HG03066 (cell line): Measurements from ENCODE around the gene SLC25A19.
"Not testable (repeated sequence)": the region's sequence is repeated elsewhere in the genome, so short reads cannot be mapped to it uniquely, and the experiment has no call there.

Source experiments
- ATAC-seq: cut with Tn5 transposase; IDR thresholded peaks from one replicate; pipeline ENCODE4 v1.9.1; 2021; ENCODE audit warnings: low read depth; ENCODE audit not compliant: unreplicated experiment

SLC25A19 gene

GRCh38 chr17:75307957-75308731 is 18.9 kb upstream of the SLC25A19 start:
- no peak for ATAC-seq

DNA sequence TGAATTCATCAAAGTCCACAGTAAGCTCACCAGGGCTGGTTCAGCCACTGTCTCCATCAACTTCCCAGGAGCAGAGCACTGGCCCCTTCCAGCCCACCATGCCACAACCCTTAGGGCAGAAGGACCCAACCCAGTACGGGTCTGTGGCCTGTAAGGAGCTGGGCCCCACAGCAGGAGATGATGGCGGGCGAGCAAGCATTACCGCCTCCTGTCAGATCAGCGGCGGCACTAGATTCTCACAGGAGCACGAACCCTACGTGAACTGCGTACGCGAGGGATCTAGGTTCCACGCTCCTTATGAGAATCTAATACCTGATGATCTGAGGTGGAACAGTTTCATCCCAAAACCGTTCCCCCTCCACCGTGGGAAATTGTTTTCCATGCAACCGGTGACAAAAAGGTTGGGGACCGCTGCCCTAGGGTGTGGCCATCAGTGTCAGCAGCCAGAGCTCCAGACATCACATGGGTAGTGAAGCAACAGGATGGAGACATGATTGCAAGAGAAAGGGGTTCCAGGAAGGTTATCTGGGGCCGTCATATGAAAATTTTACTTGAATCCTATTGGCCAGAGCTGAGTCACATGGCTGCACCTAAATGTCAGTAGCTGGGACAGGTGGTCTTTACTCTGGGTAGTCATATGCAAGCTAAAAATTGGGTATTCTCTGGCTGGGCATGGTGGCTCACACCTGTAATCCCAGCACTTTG is 12.4 kb upstream of the SLC25A19 start:
- ATAC-seq, result no peak

DNA sequence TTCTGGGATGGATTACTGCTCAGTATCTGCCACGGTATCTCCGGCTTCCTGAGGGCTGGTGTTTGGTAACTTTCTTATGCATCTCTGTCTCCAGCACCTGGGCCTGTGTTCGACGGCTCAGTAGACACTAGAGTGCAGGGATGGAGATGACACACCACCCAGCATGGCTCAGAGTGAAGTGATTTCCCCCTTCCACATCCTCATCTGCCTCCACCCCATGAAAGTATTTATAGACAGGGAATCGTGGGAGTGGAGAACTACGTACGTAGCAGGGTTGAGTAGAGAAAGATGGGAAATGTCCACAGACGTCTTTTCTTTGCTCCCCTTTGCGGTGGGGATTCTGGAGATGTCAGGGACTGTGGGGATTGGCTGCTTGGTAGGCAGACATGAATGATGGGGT is 11.8 kb upstream of the SLC25A19 start:
- ATAC-seq, result no peak

DNA sequence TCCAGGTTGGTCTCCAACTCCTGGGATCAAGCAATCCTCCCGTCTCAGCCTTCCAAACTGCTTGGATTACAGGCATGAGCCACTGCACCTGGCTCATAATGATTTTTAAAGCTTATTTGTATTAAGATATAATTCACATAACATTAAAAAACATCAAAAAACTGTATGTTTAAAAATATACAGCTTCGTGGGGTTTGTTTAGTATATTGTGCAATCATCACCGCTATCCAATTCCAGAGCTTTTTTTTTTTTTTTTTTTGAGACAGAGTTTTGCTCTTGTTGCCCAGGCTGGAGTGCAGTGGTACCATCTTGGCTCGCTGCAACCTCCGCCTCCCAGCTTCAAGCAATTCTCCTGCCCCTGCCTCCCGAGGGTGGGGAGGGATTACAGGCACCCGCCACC is 11.0 kb upstream of the SLC25A19 start:
- no peak for ATAC-seq

DNA sequence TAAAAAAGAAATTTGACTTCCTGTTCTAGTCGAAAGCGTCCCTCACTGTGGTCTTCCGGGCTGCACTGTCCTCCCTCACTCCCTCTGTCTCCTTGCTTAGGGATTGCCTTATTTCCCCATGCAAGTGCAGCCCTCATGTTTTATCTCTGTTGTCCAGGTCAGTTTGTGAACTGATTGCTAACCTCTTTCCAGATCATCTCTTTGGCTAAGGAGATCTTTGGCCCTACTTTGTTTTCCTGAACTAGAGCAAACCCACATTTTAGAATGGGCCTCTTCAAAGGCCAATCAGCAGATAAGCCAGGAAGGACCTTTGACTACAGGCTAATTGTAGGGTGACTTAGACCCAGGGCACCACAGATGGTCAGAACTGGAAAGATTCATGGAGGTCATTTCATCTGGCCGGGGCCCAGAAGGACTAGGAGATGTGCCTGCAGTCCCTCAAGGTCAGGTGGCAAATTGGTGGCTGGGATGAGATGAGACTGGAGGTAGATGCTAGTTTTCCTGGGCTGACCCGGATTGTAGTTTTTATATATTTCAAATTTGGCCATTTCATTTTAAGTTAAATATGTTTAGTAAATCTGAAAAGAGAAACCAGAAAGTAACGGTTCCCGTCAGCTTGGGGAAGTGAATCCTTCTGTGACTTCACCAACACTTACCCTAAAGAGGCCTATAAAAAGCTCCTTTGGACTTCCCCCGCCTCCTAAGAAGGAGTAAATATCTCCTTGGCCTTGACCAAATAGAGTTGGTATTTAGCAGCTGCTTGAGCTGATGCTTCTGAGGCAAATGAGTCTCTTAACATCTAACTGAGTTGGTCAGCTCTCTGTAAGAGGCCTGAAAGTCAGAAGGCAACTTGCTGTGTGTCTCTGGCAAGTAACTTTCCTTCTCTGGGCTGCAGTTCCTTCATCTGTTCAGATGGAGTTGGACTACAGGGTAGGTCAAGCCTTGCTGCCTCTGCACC is 6.2 kb upstream of the SLC25A19 start:
- peak; percentile 56 for ATAC-seq

DNA sequence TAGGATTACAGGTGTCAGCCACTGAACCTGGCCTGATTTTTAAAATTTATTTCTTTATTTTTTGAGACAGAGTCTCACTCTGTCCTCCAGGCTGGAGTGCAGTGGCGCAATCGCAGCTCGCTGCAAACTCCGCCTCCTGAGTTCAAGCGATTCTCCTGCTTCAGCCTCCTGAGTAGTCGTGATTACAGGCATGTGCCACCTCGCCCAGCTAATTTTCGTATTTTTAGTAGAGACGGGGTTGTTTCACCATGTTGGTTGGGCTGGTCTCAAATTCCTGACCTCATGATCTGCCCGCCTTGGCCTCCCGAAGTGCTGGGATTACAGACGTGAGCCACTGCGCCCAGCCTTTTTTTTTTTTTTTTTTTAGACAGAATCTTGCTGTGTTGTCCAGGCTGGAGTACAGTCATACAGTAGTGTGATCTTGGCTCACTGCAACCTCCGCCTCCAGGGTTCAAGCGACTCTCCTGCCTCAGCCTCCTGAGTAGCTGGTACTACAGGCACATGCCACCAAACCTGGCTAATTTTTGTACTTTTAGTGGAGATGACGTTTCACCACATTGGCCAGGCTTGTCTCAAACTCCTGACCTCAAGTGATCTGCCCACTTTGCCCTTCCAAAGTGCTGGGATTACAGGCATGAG is 3.7 kb upstream of the SLC25A19 start:
- ATAC-seq, result not testable (repeated sequence)

GRCh38 chr17:75289832-75290337 is 652 bp upstream of the SLC25A19 start:
- ATAC-seq, result no peak

GRCh38 chr17:75288770-75289114 is 491 bp downstream of the SLC25A19 start:
- peak; percentile 16 for ATAC-seq

- no peak for ATAC-seq
Measured at GRCh38 chr17:75288359-75288758, 874 bp downstream of the SLC25A19 start.

DNA sequence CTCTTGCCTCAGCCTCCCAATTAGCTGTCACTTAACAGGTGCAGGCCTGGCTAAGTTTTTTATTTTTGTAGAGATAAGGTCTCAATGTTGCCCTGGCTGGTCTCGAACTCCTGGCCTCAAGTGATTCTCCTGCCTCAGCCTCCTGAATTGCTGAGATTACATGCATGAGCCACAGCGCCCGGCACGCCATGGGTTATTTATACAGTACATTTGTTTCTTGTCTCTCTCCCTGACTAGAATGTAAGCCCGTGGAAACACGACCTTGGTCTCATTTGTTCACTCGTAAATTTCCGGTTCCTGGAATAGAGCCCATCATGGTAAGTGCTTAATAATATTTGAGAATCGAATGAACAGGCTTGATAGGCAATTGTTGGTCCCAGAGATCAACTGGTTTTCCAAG is 2.0 kb downstream of the SLC25A19 start:
- ATAC-seq, result no peak

DNA sequence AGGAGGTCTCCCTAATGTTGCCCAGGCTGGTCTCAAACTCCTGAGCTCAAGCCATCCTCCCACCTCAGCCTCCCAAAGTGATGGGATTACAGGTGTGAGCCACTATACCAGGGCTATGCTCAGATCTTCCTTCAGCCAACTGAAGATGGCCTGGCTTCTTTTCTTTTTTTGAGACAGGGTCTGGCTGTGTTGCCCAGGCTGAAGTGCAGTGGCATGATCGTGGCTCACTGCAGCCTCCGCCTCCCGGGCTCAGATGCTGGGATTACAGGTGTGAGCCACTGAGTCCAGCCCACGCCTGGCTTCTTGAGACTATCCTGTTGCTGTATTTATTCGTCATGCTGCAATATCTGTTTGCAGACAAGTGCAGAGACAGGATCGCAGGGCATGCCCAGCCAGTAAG is 4.1 kb downstream of the SLC25A19 start:
- no peak for ATAC-seq

GRCh38 chr17:75280189-75280588 is 9.0 kb downstream of the SLC25A19 start:
- ATAC-seq, result not testable (repeated sequence)

- no peak for ATAC-seq
Measured at GRCh38 chr17:75277664-75278071, 11.6 kb downstream of the SLC25A19 start.

DNA sequence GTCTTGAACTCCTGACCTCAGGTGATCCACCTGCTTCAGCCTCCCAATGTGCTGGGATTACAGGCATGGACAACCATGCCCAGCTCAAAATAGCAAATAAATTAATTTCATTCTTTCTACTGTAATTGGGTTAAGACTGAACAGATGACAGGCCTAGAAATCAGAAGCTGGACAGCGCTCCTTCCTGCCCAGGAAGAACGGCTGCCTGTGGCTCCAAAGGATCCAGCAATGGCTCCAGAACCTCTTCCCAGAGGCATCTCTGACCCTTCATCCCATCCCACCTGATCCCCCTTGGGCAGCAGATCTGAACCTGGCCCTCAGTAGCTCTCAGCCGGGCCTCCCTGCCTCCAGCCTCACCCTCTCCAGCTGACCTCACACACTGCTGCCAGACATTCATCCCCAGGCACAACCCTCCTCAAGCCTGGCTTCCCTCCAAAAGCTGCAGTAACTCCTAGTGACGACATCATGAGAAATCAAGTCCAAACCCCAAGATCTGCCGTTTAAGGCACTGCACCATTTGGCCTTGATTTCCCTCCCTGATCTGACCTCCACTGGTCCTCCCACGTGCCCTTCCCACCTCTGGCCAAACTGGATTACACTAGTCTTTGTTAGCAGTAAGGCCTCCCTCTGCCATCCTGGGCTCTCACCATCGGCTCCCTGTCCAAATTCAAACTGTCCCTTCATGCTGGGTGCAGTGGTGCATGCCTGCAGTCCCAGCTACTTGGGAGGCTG is 15.1 kb downstream of the SLC25A19 start:
- no peak for ATAC-seq

GRCh38 chr17:75272848-75273184 is 16.4 kb downstream of the SLC25A19 start:
- ATAC-seq, result no peak

GRCh38 chr17:75271955-75272847 is 17.0 kb downstream of the SLC25A19 start:
- no peak for ATAC-seq

GRCh38 chr17:75271233-75271954 is 17.8 kb downstream of the SLC25A19 start:
- peak; percentile 59 for ATAC-seq

- no peak for ATAC-seq
Measured at GRCh38 chr17:75270966-75271232, 18.3 kb downstream of the SLC25A19 start, which contains the start of gene MIF4GD. TSS of gene MIF4GD (minus strand) at chr17:75271231. CDS start at chr17:75270195, 1,036 bp downstream.
